Panc1 (cell line): ENCODE measurements around the gene SEC61A2. TPM values are rescaled to one million over a fixed set of nuclear protein-coding genes. Genes with fewer than 3 reads are reported as not detected.

Experiments used
- ATAC-seq: fragments of 200-7000 bp; cut with Tn5 transposase; 2 replicates; pipeline ENCODE4 v1.9.1; 2020; ENCODE audit warnings: mild to moderate bottlenecking, moderate library complexity
- BruUV-seq: library from RNA; stranded (reverse); fragments of 400-500 nt; replicated peaks from 2 replicates; lab custom pipeline; 2021; lab: Mats Ljungman, UMichigan
- CTCF ChIA-PET: fragments of 300-600 bp; sonication (Branson Sonifier 250); formaldehyde crosslinking; loops from one replicate; lab custom pipeline; 2022; ENCODE audit warnings: antibody characterized with exemption; lab: Charles Lee
- POLR2A ChIA-PET: fragments of 300-600 bp; sonication (Branson Sonifier 250); formaldehyde crosslinking; loops from one replicate; lab custom pipeline; 2022; ENCODE audit warnings: antibody characterized with exemption; lab: Charles Lee
- DNase-seq: peaks from one replicate; pipeline ENCODE4 v3.0.0-alpha.2; 2010; ENCODE audit warnings: low read depth, low spot score
- H3K27ac ChIP-seq: 2 replicates; pipeline ENCODE4 v1.5.1; 2011; ENCODE audit warnings: mild to moderate bottlenecking, low read length, inconsistent platforms
- H3K27me3 ChIP-seq: fragments of 200-500 bp; sonication (Bioruptor generic); 2 replicates; pipeline ENCODE4 v1.6.0; 2014; ENCODE audit warnings: low read length, inconsistent platforms; ENCODE audit not compliant: control insufficient read depth, insufficient read depth
- H3K36me3 ChIP-seq: fragments of 200-500 bp; sonication (Bioruptor generic); 2 replicates; pipeline ENCODE4 v1.5.1; 2014; ENCODE audit warnings: inconsistent platforms, mild to moderate bottlenecking, low read length, moderate library complexity; ENCODE audit not compliant: control insufficient read depth, insufficient read depth
- H3K4me1 ChIP-seq: 2 replicates; pipeline ENCODE4 v1.5.1; 2011; ENCODE audit warnings: inconsistent platforms, mild to moderate bottlenecking, low read length, moderate library complexity; ENCODE audit not compliant: control insufficient read depth, insufficient read depth
- H3K4me3 ChIP-seq, 2 experiments: 2 replicates each; pipeline ENCODE4 v1.5.1; 2011 to 2012; ENCODE audit warnings: low read depth in 2 of 2, low read length in 2 of 2, mild to moderate bottlenecking in 2 of 2, inconsistent platforms in 1 of 2, moderate library complexity in 1 of 2
- H3K9me3 ChIP-seq: fragments of 200-500 bp; sonication (Bioruptor generic); 2 replicates; pipeline ENCODE4 v1.5.1; 2014; ENCODE audit warnings: low read depth, mild to moderate bottlenecking, inconsistent platforms, low read length, moderate library complexity; ENCODE audit not compliant: control insufficient read depth, insufficient read depth
- CTCF ChIP-seq: fragments of 450-650 bp; IDR thresholded peaks from 2 replicates; pipeline ENCODE4 v1.5.1; 2017; ENCODE audit warnings: mild to moderate bottlenecking
- POLR2AphosphoS5 ChIP-seq: IDR thresholded peaks from 2 replicates; pipeline ENCODE4 v1.6.1; 2012; ENCODE audit warnings: mild to moderate bottlenecking, low read depth, low read length, moderate library complexity
- REST ChIP-seq, 2 experiments: IDR thresholded peaks; 2 replicates each; pipeline ENCODE4 v1.6.1; 2011 to 2012; ENCODE audit warnings: low read depth in 2 of 2, control low read depth in 1 of 2, low read length in 1 of 2, mild to moderate bottlenecking in 1 of 2, moderate library complexity in 1 of 2; ENCODE audit not compliant: insufficient read depth in 1 of 2
- SIN3A ChIP-seq: IDR thresholded peaks from 2 replicates; pipeline ENCODE4 v1.6.1; 2012; ENCODE audit warnings: low read depth, mild to moderate bottlenecking, low read length, moderate library complexity, borderline replicate concordance; ENCODE audit not compliant: insufficient read depth
- TCF7L2 ChIP-seq: IDR thresholded peaks from 2 replicates; pipeline ENCODE4 v1.6.1; 2011; ENCODE audit warnings: mild to moderate bottlenecking, low read depth, low read length, inconsistent platforms
- in situ Hi-C: cut with HindIII; loops from 2 replicates; pipeline ENCODE4 v1.10.0; 2016; ENCODE audit warnings: low sequenced_read_pairs, low pct_unique_long_range_greater_than_20kb
- intact Hi-C: fragments of 100-400 bp; cut with micrococcal nuclease; formaldehyde crosslinking; loops from one replicate; pipeline ENCODE4 v1.10.0; 2022; ENCODE audit not compliant: unreplicated experiment
- total RNA-seq: library from RNA; stranded (reverse); gene quantifications from one replicate; pipeline ENCODE4 v1.2.1, GENCODE V29; 2021; ENCODE audit not compliant: unreplicated experiment

Gene SEC61A2
- total RNA-seq, 1 experiment from 2014 or later: 8.8 TPM

DNA sequence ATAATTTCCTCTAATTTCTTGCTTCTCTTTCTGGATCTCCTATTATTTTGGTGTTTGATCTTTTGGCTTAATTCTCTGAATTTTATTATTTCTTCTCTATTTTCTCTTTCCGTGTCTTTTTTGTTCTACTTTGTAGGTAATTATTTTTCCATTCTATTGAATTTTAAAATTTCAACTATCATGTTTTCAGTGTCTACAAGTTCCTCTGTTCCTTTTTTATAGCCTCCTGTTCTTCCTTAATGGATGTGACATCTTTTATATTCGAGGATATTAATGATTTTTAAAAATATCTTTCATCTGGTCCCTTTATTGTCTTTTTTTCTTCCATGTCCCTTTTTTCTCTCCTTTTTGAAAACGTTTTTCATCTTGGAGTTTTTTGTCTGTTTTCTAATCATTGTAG, 77.6 kb downstream of the SEC61A2 start:
- intact Hi-C loops (no loop called here), in situ Hi-C loops (no loop called here)
- Histone ChIP-seq H3K27ac (no peak overlapping the region), H3K4me3 (no peak overlapping the region), H3K27me3 (no peaks in the 10 kb centered on the region), H3K36me3 (peaks cover 6% of the 10 kb centered on the region; the same call in 1 of the 2 replicates), H3K4me1 (no peaks in the 10 kb centered on the region), H3K9me3 (no peaks in the 10 kb centered on the region)
- BruUV-seq: no TSS peak
- TF ChIP-seq POLR2AphosphoS5 (no peak), REST (IDR thresholded peaks at IDR 0.05; ENCODE audit: insufficient read depth in 1 of 2, low read depth in 2 of 2, low read length in 1 of 2) (no peak), CTCF (no peak), SIN3A (no peak), TCF7L2 (no peak)
- ChIA-PET POLR2A (no interaction called here), CTCF (no interaction called here)
- DNase-seq (no peak), ATAC-seq (no peak)

DNA sequence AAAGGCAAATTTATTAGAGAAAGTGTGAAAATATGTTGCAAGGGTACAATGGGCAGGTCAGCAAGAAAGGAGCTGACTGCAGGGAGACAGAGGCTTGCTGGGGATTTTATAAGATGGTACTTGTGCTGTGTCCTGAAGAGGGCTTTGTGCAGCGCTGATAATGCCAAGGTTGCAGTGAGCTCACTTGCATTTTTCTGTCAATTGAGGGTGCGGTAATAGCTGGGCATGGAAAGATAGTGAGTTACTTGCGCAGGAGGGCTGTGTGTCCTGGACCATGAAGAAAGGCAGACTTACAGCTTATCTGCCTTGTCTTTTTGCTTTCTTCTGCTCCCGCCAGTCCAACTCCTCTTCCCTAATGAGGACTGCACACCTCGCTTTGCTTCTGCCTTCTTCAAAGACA, 79.0 kb downstream of the SEC61A2 start:
- Histone ChIP-seq H3K9me3 (no peaks in the 10 kb centered on the region), H3K27ac (no peak overlapping the region), H3K4me1 (no peaks in the 10 kb centered on the region), H3K36me3 (peaks cover 6% of the 10 kb centered on the region), H3K27me3 (no peaks in the 10 kb centered on the region), H3K4me3 (no peak overlapping the region)
- CTCF ChIA-PET: no interaction called here
- POLR2A ChIA-PET: no interaction called here
- no peak for TF ChIP-seq POLR2AphosphoS5
- no peak for TF ChIP-seq REST (IDR thresholded peaks at IDR 0.05; ENCODE audit: insufficient read depth in 1 of 2, low read depth in 2 of 2, low read length in 1 of 2)
- no peak for TF ChIP-seq CTCF
- no peak for TF ChIP-seq SIN3A
- TF ChIP-seq TCF7L2: no peak
- intact Hi-C loops (no loop called here), in situ Hi-C loops (no loop called here)
- no TSS peak for BruUV-seq
- DNase-seq: no peak
- no peak for ATAC-seq
